Coronary artery (tissue), 2 donors: Measurements from ENCODE around the gene KLF1.

Experiments
- DNase-seq: peaks from one replicate; pipeline ENCODE4 v3.0.0-alpha.2; 2017; ENCODE audit warnings: low spot score
- H3K27ac ChIP-seq, 2 donors: fragments of 200-600 bp; sonication (generic); one replicate each; pipeline ENCODE4 v1.5.1; 2016 to 2019
- H3K4me3 ChIP-seq: fragments of 200-600 bp; sonication (generic); 2 replicates; pipeline ENCODE4 v1.5.1; 2016; ENCODE audit warnings: mild to moderate bottlenecking, moderate library complexity
- TF ChIP-seq, protein P1 (sequence below): fragments of 200-600 bp; sonication (generic); IDR thresholded peaks from one replicate; pipeline ENCODE4 v1.5.1; 2019; ENCODE audit warnings: antibody characterized with exemption

The KLF1 gene

DNA sequence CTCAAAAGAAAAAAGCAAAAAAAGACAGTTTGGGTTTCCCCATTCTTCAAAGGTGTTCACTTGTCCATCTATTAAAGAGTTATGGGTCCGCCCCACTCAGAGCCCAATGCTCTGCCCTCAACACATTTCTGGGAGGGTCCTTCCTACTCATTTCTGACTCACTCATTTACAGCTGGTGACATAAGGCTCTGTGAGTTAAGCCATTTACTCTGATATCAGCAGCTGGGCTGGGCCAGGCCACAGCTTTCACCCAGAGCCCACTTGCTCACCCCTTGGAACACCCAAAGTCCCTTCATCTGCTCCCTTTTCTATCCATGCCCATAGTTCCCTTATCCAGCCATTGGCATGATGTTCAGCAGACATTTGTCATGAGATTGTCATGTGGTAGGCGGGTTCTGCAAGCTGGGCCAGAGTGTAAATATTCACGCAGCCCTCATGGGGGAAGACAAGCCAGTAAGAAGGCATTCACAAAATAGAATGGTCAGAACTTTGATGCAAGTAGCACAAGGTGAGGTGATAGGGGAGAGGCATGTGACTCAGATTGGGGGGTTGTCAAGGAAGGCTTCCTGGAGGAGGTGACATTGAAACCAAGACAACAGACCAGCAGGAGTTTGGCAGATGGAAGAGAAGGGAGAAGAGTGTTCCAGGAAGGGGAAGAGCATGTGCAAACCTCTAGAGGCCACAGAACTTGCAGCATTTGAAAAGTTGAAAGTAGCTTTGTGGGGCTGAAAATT is 42.8 kb downstream of the KLF1 start:
- TF ChIP-seq, protein P1, sequence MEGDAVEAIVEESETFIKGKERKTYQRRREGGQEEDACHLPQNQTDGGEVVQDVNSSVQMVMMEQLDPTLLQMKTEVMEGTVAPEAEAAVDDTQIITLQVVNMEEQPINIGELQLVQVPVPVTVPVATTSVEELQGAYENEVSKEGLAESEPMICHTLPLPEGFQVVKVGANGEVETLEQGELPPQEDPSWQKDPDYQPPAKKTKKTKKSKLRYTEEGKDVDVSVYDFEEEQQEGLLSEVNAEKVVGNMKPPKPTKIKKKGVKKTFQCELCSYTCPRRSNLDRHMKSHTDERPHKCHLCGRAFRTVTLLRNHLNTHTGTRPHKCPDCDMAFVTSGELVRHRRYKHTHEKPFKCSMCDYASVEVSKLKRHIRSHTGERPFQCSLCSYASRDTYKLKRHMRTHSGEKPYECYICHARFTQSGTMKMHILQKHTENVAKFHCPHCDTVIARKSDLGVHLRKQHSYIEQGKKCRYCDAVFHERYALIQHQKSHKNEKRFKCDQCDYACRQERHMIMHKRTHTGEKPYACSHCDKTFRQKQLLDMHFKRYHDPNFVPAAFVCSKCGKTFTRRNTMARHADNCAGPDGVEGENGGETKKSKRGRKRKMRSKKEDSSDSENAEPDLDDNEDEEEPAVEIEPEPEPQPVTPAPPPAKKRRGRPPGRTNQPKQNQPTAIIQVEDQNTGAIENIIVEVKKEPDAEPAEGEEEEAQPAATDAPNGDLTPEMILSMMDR: no peak
- Histone ChIP-seq H3K27ac (no peak overlapping the region), H3K4me3 (no peak overlapping the region)
- no peak for DNase-seq

DNA sequence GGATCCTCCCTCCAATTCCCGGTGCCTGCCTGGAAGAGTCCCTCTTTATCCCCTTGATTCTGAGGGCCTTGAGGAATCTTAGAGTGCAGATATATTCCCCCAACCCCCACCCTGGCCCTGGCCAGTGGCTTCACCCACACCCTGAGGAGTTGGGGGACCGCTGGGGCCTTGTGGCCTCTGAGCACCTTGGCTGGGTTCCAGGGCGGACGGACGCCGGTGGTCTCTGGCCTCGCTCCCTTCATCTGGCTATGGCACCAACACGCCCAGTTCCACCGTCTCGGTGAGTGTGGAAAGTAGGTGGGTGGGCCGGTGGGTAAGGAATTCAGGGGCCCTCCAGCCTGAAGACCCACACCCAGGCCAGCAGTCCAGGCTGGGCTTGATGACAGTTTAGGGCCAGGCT is 43.7 kb downstream of the KLF1 start:
- no peak for DNase-seq
- TF ChIP-seq, protein P1: no peak
- Histone ChIP-seq H3K27ac (no peak overlapping the region), H3K4me3 (no peak overlapping the region)

DNA sequence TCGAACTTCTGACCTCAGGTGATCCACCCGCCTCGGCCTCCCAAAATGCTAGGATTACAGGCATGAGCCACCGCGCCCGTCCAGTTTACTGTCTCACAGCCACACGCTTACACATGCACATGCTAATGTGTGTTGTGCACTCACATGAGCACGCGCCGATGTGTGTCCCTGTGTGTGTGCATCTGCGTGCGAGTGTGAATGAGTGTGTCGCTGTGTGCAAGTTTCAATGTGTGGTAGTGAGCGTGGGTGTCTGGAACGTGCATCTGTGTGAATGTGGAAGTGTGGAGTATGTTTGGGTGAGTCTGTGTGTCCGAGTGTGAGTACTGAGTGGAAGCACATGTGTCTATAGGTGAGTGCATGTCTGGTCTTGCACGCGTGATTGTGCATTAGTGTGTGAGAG is 44.5 kb downstream of the KLF1 start:
- no peak overlapping the region for H3K27ac ChIP-seq
- DNase-seq: no peak
- TF ChIP-seq, protein P1: no peak
- no peak overlapping the region for H3K4me3 ChIP-seq

DNA sequence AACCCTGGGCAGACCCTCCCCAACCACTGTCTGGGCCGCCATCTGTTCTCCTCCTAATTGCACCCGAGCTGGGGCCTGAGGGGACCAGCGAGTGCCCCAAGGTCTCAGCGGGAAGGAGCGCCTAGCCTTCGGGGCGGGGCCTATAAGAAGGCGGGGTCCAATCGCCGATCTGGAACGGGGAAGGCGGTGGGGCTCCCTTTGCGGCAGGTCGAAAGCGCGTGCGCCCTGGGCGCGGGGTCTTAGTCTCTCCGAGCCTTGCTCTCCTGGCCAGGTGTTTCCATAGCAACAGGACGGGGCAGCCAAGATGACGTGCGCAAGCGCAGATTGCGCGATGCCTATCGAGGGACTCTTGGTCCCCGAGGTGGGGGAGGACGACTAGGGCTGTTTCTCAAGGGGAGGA is 45.9 kb downstream of the KLF1 start:
- DNase-seq: no peak
- Histone ChIP-seq H3K4me3 (peak overlapping the region; percentile 1), H3K27ac (no peak overlapping the region)
- TF ChIP-seq, protein P1: no peak

DNA sequence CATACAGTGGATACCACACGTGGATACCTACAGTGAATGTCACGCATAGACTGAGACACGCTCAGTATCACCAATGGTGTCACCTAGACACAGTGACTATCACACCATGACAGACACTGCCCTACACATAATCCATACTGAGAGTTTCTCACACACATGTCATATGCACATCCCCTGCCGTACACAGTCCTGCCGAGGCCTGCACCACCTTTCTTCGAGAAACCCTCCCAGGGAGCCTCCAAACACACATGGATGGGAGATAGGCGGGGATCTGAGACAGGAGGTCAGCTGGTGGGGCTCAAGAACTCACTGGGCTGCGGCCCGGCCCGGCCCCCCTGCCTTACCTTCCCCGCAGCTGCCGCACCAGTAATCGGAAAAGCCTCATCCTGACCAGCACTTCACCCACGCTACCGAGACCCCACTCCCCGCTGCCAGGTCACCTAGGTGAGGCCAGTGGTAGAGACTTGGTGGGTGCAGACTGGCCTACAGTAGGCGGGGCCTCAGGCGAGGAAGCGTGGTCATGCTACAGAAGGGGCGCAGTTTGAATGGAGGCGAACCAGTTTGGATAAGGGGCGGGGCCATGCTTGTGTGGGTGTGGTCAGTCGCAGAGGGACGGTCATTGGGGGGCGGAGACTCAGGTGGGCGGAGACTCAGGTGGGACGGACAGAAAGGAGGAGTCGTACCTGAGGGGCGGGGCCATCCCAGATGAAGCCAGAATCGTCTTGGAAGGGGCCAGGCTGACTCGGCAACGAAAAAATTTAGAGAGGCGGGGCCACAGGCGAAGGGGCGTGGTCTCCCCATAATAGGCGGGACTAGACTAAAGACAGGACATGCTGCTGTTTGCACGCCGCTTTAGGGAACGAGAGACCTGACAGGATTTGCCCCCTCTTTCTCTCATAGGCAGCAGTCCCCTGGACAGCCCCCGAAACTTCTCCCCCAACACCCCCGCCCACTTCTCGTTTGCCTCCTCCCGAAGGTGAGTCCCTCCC is 46.6 kb downstream of the KLF1 start:
- TF ChIP-seq, protein P1: no peak
- no peak overlapping the region for H3K27ac ChIP-seq
- no peak for DNase-seq
- peak overlapping the region; percentile 1 for H3K4me3 ChIP-seq

DNA sequence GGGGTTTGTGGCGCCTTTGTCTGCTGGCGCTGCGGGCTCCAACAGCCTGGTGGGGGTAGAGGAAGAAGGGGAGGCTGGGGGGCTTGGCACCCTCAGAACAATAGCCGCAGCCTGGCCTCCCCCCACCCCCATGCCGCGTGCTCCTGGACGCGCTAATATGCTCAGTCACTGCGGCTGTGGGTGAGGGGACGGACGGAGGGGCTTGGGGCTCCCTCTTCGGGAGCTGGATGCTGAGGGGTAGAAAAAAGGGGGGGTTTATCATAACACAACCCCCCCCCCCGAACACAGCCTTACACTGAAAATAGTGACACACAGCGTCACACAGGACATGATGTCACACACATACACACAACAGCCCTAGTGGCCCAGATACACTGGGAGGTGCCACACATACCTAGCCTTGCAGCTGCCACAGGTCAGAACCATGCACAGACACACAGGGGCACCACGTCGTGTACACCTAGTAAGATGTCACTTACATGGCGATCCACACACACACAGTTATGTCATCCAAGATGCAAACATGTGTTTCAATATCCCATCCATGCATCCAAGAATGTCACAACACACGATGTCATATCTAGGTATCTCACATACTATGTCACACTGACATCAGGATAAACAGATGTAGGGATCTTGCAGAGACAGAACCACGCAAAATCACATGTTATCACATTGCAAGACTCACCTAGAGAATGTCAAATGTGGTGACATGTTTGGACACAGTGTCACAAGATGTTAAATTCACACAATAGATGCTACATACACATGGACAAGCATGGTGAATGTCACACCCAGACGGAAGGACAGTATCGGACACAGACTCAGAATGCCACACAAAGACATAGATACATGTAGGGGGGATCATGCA is 47.9 kb downstream of the KLF1 start:
- no peak overlapping the region for H3K27ac ChIP-seq
- TF ChIP-seq, protein P1: no peak
- peak overlapping the region; percentile 54 for H3K4me3 ChIP-seq
- no peak for DNase-seq
